ENCODE measurements around the gene TPCN1. TPM values are rescaled to one million over a fixed set of nuclear protein-coding genes. Genes with fewer than 3 reads are reported as not detected.
"Not testable (repeated sequence)": the region's sequence is repeated elsewhere in the genome, so short reads cannot be mapped to it uniquely, and the experiment has no call there.

The TPCN1 gene
- polyA plus RNA-seq, 1 experiment: 31.9 TPM

GRCh38 chr12:113204804-113205203 lies 16.5 kb upstream of the TPCN1 start:
- H3K4me3 ChIP-seq (ENCODE audit: low read depth, low read length): no peak overlapping the region
- POLR2A ChIA-PET: no interaction called here
- no peak for TF ChIP-seq CTCF (IDR thresholded peaks at IDR 0.05; ENCODE audit: insufficient read depth, low read depth, low read length)
- CTCF ChIA-PET: interaction anchor here (0.6 to 2.4 kb wide), 4 partner anchors 10 to 220 kb away, joined by 3 to 14 read pairs (median 4); no protein-coding TSS in a partner anchor
- no peak for DNase-seq (ENCODE audit: low read depth)
- no peaks in the 10 kb centered on the region for H3K27me3 ChIP-seq (ENCODE audit: control insufficient read depth, insufficient read depth, low read length)
- H3K36me3 ChIP-seq (ENCODE audit: control insufficient read depth, insufficient read depth, low read length): no peaks in the 10 kb centered on the region

DNA sequence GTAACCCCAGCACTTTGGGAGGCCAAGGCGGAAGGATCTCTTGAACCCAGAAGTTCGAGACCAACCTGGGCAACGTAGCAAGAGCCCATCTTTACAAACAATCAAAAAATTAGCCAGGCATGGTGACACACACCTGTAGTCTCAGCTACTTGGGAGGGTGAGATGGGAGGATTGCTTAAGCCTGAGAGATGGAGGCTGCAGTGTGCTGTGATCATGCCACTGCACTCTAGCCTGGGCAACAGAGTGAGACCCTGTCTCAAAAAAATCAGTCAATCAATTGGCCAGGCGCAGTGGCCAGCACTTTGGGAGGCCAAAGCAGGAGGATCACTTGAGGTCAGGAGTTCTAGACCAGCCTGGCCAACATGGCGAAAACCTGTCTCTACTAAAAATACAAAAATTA lies 14.5 kb upstream of the TPCN1 start:
- H3K27me3 ChIP-seq (ENCODE audit: control insufficient read depth, insufficient read depth, low read length): not testable (repeated sequence)

GRCh38 chr12:113207613-113208040 lies 13.6 kb upstream of the TPCN1 start:
- no peak for TF ChIP-seq CTCF (IDR thresholded peaks at IDR 0.05; ENCODE audit: insufficient read depth, low read depth, low read length)
- ChIA-PET CTCF (interaction anchor here (0.7 to 1.4 kb wide), 3 partner anchors 12 to 129 kb away, joined by 3 to 5 read pairs (median 3); no protein-coding TSS in a partner anchor), POLR2A (no interaction called here)
- DNase-seq (ENCODE audit: low read depth): no peak
- Histone ChIP-seq H3K27me3 (ENCODE audit: control insufficient read depth, insufficient read depth, low read length) (no peaks in the 10 kb centered on the region), H3K4me3 (ENCODE audit: low read depth, low read length) (no peak overlapping the region), H3K36me3 (ENCODE audit: control insufficient read depth, insufficient read depth, low read length) (no peaks in the 10 kb centered on the region)

More for the DNA sequence above, 14.5 kb upstream of the TPCN1 start:
- DNase-seq (ENCODE audit: low read depth); H3K4me3 ChIP-seq (ENCODE audit: low read depth, low read length); H3K36me3 ChIP-seq (ENCODE audit: control insufficient read depth, insufficient read depth, low read length); POLR2A ChIA-PET: not testable (repeated sequence)
- CTCF ChIA-PET: interaction anchor here (1.4 kb wide), 1 partner anchor 11 kb away, joined by 5 read pairs; no protein-coding TSS in a partner anchor

DNA sequence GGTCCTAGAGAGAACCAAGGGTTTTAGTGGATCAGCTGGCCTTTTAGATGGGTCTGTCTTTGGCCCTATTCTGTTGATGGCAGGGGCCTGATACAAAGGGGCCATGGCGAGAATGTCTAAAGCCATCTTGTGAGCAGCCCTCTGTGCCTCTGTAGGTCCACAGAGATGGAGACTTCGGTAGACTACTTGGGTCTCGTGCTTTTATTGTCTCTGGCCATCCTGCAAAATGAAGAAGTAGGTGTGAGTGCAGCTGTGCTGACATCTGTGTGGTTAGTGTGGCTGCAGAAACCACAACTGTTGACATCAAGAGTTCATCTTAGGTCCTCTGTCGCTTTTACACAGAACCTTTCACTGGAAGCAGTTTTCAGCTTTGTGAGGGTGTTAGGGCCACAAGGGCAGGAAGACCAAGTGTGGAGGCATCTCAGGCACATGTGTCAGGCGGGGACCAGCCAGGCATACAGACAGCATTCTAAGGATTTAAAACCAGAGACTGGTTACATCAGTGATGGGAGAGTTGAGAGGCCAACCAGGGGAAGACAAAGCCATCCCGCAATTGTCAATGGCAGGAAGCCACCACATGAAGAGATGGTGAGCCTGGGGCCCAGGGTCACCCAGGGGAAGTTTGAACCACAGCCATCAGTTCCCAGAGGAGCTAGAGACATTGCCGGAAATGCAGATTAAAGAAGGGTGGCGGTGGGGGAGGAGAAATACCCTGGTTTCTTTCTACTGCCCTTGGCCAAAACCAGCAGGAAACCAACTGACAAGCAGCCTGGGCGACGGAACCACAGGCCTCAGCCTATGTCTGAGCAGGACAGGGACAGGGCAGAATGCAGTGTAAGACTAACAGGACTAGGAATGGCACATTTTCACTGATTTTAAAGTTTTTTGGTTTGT lies 13.0 kb upstream of the TPCN1 start:
- no peak for TF ChIP-seq CTCF (IDR thresholded peaks at IDR 0.05; ENCODE audit: insufficient read depth, low read depth, low read length)
- no peak for DNase-seq (ENCODE audit: low read depth)
- Histone ChIP-seq H3K36me3 (ENCODE audit: control insufficient read depth, insufficient read depth, low read length) (no peaks in the 10 kb centered on the region), H3K4me3 (ENCODE audit: low read depth, low read length) (no peak overlapping the region), H3K27me3 (ENCODE audit: control insufficient read depth, insufficient read depth, low read length) (no peaks in the 10 kb centered on the region)
- POLR2A ChIA-PET: no interaction called here
- CTCF ChIA-PET: interaction anchor here (0.7 to 1.4 kb wide), 3 partner anchors 9 to 43 kb away, joined by 3 to 5 read pairs (median 3); no protein-coding TSS in a partner anchor

- H3K36me3 ChIP-seq (ENCODE audit: control insufficient read depth, insufficient read depth, low read length): no peaks in the 10 kb centered on the region
- ChIA-PET CTCF (interaction anchor here (1.3 kb wide), 1 partner anchor 19 kb away, joined by 3 read pairs; no protein-coding TSS in a partner anchor), POLR2A (no interaction called here)
- no peak overlapping the region for H3K4me3 ChIP-seq (ENCODE audit: low read depth, low read length)
- DNase-seq (ENCODE audit: low read depth): no peak
- no peak for TF ChIP-seq CTCF (IDR thresholded peaks at IDR 0.05; ENCODE audit: insufficient read depth, low read depth, low read length)
- no peaks in the 10 kb centered on the region for H3K27me3 ChIP-seq (ENCODE audit: control insufficient read depth, insufficient read depth, low read length)
Measured at GRCh38 chr12:113211160-113211559, 10.1 kb upstream of the TPCN1 start.

All from BJ (cell line).